ENCODE results near the gene UBE3A.

Gene UBE3A

DNA sequence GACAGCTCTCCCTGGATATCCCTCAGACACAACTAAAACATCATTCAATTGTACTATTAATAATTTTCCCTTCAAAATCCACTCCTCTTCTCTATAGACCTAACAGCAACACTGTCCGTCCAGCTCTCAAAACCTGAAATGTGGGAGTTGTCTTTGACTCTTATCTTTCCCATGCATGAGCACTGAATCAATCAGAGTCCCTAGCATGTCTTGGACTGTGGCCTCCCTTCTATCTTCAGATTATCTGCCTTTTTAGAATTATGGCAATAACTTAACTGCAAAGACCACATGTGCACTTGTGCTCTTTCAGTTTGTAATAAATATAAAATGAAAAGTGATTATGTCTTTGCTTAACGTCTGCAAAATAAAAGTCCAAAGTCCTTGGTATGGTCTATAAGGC is 107.0 kb downstream of the UBE3A start:
- DNase-seq (ENCODE audit: low read depth in 3 of 3): no peak

DNA sequence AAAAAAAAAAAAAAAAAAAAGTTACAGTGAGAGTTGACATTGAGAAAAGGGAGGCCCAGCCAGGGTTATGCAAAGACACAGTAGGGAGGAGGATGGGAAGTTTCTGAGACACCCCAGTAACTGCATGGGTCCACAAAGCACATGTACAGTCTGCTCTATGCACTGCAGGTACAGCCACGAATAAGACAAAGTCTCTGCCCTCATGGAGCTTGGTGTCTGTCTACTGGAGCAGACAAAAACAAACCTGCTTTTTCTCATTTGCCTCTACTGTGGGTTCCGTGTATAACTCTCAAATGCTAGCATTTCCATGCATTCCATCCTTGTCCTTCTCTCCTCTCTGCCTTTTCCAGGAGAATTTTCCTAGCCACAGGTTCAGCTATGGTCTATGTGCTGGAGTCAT is 107.4 kb downstream of the UBE3A start:
- DNase-seq (ENCODE audit: low read depth in 3 of 3): no peak

DNA sequence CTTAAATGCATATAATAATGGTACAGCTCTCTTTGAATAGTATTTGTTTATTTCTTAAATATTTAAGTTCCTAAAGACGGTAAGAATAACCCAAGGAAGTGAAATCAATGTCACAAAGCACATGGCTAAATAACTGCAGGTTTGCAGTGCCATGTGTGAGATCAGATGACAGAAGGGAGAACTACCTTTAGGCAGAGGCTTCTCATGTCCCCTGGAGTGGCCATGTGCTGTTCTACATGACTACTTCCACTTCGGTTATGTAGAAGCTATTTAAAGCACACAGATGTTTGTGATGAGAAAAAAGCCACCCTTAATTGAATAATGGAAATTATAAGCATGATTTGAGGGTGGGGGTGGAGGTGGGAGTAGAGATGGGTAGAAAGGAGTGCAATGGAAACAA is 109.1 kb downstream of the UBE3A start:
- DNase-seq (ENCODE audit: low read depth in 3 of 3): no peak

- DNase-seq (ENCODE audit: low read depth in 3 of 3): no peak
Measured at GRCh38 chr15:25327686-25328085, 111.1 kb downstream of the UBE3A start.

- no peak for DNase-seq (ENCODE audit: low read depth in 3 of 3)
Measured at GRCh38 chr15:25325187-25325586, 113.6 kb downstream of the UBE3A start.

DNA sequence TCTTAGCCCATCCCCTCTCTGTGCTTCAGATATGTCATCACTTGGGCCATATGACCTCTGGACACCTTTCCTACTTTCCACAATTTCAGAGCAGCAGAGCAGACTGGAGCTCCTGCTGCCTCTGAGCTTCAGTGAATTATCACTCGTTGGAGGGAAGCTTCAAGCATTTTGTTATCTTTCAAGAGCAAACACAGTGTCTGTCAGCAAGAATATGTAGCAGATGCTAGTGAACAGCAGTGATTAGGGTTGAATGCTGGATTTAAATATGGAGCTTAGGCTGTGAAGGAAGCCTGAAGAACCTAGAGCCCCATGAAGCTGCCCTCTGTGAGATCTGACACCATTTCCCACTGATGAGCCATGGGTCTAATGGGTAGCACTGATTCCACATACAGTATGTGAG is 115.4 kb downstream of the UBE3A start:
- no peak for DNase-seq (ENCODE audit: low read depth in 3 of 3)

DNA sequence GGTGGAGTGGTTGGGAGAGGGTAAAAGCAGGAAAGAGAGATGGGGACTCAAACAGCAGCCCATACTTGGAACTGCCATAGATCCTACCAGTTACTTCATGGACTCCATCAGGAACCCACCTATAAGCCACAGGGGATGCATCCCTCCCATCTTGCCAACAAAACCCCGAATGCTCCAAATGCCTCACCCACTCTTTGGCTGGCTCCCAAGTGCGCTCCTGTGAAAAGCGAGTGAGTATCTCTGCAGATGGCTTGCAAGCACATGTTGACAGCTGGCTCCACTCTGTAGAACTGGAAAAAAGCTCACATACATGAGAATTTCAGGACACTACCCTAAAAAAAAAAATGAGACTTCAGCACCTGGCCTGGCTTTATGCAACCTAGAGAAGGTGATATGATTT is 151.0 kb downstream of the UBE3A start:
- no peak for DNase-seq (ENCODE audit: low read depth in 3 of 3)

Data from stimulated activated CD4-positive, alpha-beta T cell treated with anti-CD3 and anti-CD28 coated beads, TNF-alpha, amount 100 ng/mL, for 4 hours (primary cell).